ENCODE data around the gene SCFD2. TPM values are rescaled to one million over a fixed set of nuclear protein-coding genes. Genes with fewer than 3 reads are reported as not detected.

SCFD2 gene
- total and polyA plus RNA-seq, 2 experiments from 2014 or later, result 30.7 to 33.2 TPM

- DNase-seq, result no peak
- TF ChIP-seq EZH2 (IDR thresholded peaks at IDR 0.05; ENCODE audit: insufficient read depth, poor library complexity, severe bottlenecking), result no peak
- TF ChIP-seq EZH2phosphoT487 (IDR thresholded peaks at IDR 0.05; ENCODE audit: insufficient read depth, low read depth), result no peak
- no peak overlapping the region for H2AFZ ChIP-seq
- peaks cover 8% of the 10 kb centered on the region for H3F3A ChIP-seq (ENCODE audit: insufficient read depth)
- H4K20me1 ChIP-seq (ENCODE audit: insufficient read depth), result no peaks in the 10 kb centered on the region
- H3K9me3 ChIP-seq (ENCODE audit: low read depth), result no peaks in the 10 kb centered on the region
- H3K4me3 ChIP-seq, result no peak overlapping the region
- H3K27ac ChIP-seq, result no peak overlapping the region
- H3K36me3 ChIP-seq (ENCODE audit: low read depth), result no peaks in the 10 kb centered on the region
- no peak overlapping the region for H3K4me2 ChIP-seq (ENCODE audit: unreplicated experiment)
- peaks cover 14% of the 10 kb centered on the region for H3K4me1 ChIP-seq (ENCODE audit: insufficient read depth)
- H3K79me2 ChIP-seq (ENCODE audit: insufficient read depth), result 0 out of 2 replicates have a peak, but pooled peaks cover 4% of the 10 kb centered on the region
- H3K9me2 ChIP-seq (ENCODE audit: insufficient read depth), result no peaks in the 10 kb centered on the region
- in situ Hi-C loops (cut with MboI), result loop anchor here (10.0 to 25.0 kb wide), 2 partner anchors 754 to 887 kb away; no protein-coding TSS in a partner anchor
- H3K27me3 ChIP-seq (replicated peaks; ENCODE audit: insufficient read depth), result no peaks in the 10 kb centered on the region
- no peak overlapping the region for H3K9ac ChIP-seq
These were observed 374.4 kb downstream of the SCFD2 start for GRCh38 chr4:52991472-52991871.

GRCh38 chr4:52990706-52991105 lies 375.2 kb downstream of the SCFD2 start:
- H3K9me3 ChIP-seq (ENCODE audit: low read depth), result no peaks in the 10 kb centered on the region
- H3K4me1 ChIP-seq (ENCODE audit: insufficient read depth), result peaks cover 6% of the 10 kb centered on the region
- H4K20me1 ChIP-seq (ENCODE audit: insufficient read depth), result no peaks in the 10 kb centered on the region
- no peak overlapping the region for H3K27ac ChIP-seq
- H3K79me2 ChIP-seq (ENCODE audit: insufficient read depth), result 0 out of 2 replicates have a peak, but pooled peaks cover 4% of the 10 kb centered on the region
- no peak overlapping the region for H3K4me3 ChIP-seq
- DNase-seq, result no peak
- H3K9me2 ChIP-seq (ENCODE audit: insufficient read depth), result no peaks in the 10 kb centered on the region
- H2AFZ ChIP-seq, result no peak overlapping the region
- 100% methylated on average over 1 of the region's 1 CpG for WGBS, 2 experiments (ENCODE audit: low coverage in 1 of 2, low lambda C conversion rate in 2 of 2, missing lambda C conversion rate in 2 of 2)
- no peaks in the 10 kb centered on the region for H3K36me3 ChIP-seq (ENCODE audit: low read depth)
- no peak overlapping the region for H3K9ac ChIP-seq
- no peaks in the 10 kb centered on the region for H3K27me3 ChIP-seq (replicated peaks; ENCODE audit: insufficient read depth)
- H3K4me2 ChIP-seq (ENCODE audit: unreplicated experiment), result no peak overlapping the region
- TF ChIP-seq EZH2 (IDR thresholded peaks at IDR 0.05; ENCODE audit: insufficient read depth, poor library complexity, severe bottlenecking) (no peak), EZH2phosphoT487 (IDR thresholded peaks at IDR 0.05; ENCODE audit: insufficient read depth, low read depth) (no peak)
- H3F3A ChIP-seq (ENCODE audit: insufficient read depth), result peaks cover under 1% of the 10 kb centered on the region; the same call in 1 of the 2 replicates
- in situ Hi-C loops (cut with MboI), result loop anchor here (10.0 to 25.0 kb wide), 2 partner anchors 753 to 886 kb away; no protein-coding TSS in a partner anchor

- no peaks in the 10 kb centered on the region for H3K9me2 ChIP-seq (ENCODE audit: insufficient read depth)
- H3F3A ChIP-seq (ENCODE audit: insufficient read depth), result peaks cover 9% of the 10 kb centered on the region; the same call in 1 of the 2 replicates
- H3K4me2 ChIP-seq (ENCODE audit: unreplicated experiment), result no peak overlapping the region
- 0 out of 2 replicates have a peak, but pooled peaks cover under 1% of the 10 kb centered on the region for H3K4me1 ChIP-seq (ENCODE audit: insufficient read depth)
- H3K27ac ChIP-seq, result no peak overlapping the region
- H3K9ac ChIP-seq, result no peak overlapping the region
- 43 to 44% methylated on average over 3 of the region's 3 CpGs for WGBS, 2 experiments (ENCODE audit: low coverage in 1 of 2, low lambda C conversion rate in 2 of 2, missing lambda C conversion rate in 2 of 2)
- H2AFZ ChIP-seq, result no peak overlapping the region
- no peak overlapping the region for H3K4me3 ChIP-seq
- in situ Hi-C loops (cut with MboI), result loop anchor here (10.0 to 25.0 kb wide), 4 partner anchors 445 to 885 kb away; no protein-coding TSS in a partner anchor
- no peaks in the 10 kb centered on the region for H3K27me3 ChIP-seq (replicated peaks; ENCODE audit: insufficient read depth)
- H3K9me3 ChIP-seq (ENCODE audit: low read depth), result no peaks in the 10 kb centered on the region
- H3K79me2 ChIP-seq (ENCODE audit: insufficient read depth), result 0 out of 2 replicates have a peak, but pooled peaks cover 4% of the 10 kb centered on the region
- DNase-seq, result no peak
- no peak for TF ChIP-seq EZH2 (IDR thresholded peaks at IDR 0.05; ENCODE audit: insufficient read depth, poor library complexity, severe bottlenecking)
- no peak for TF ChIP-seq EZH2phosphoT487 (IDR thresholded peaks at IDR 0.05; ENCODE audit: insufficient read depth, low read depth)
- no peaks in the 10 kb centered on the region for H3K36me3 ChIP-seq (ENCODE audit: low read depth)
- H4K20me1 ChIP-seq (ENCODE audit: insufficient read depth), result no peaks in the 10 kb centered on the region
These were observed 376.0 kb downstream of the SCFD2 start for GRCh38 chr4:52989865-52990264.

GRCh38 chr4:52987392-52988056 lies 378.3 kb downstream of the SCFD2 start:
- no peaks in the 10 kb centered on the region for H3K36me3 ChIP-seq (ENCODE audit: low read depth)
- no peaks in the 10 kb centered on the region for H4K20me1 ChIP-seq (ENCODE audit: insufficient read depth)
- H3K27ac ChIP-seq, result no peak overlapping the region
- no peak overlapping the region for H3K9ac ChIP-seq
- no peak overlapping the region for H3K4me3 ChIP-seq
- in situ Hi-C loops (cut with MboI), result loop anchor here (10.0 to 25.0 kb wide), 3 partner anchors 443 to 750 kb away; no protein-coding TSS in a partner anchor
- H3K4me1 ChIP-seq (ENCODE audit: insufficient read depth), result peaks cover 16% of the 10 kb centered on the region
- no peak overlapping the region for H3K4me2 ChIP-seq (ENCODE audit: unreplicated experiment)
- no peak for TF ChIP-seq EZH2phosphoT487 (IDR thresholded peaks at IDR 0.05; ENCODE audit: insufficient read depth, low read depth)
- no peak for TF ChIP-seq EZH2 (IDR thresholded peaks at IDR 0.05; ENCODE audit: insufficient read depth, poor library complexity, severe bottlenecking)
- H2AFZ ChIP-seq, result no peak overlapping the region
- whole genome bisulfite sequencing, 2 experiments (ENCODE audit: low coverage in 1 of 2, low lambda C conversion rate in 2 of 2, missing lambda C conversion rate in 2 of 2), result 97% methylated on average over 5 of the region's 5 CpGs
- H3K9me2 ChIP-seq (ENCODE audit: insufficient read depth), result no peaks in the 10 kb centered on the region
- no peaks in the 10 kb centered on the region for H3K79me2 ChIP-seq (ENCODE audit: insufficient read depth)
- H3F3A ChIP-seq (ENCODE audit: insufficient read depth), result peaks cover 20% of the 10 kb centered on the region
- DNase-seq, result no peak
- H3K27me3 ChIP-seq (replicated peaks; ENCODE audit: insufficient read depth), result no peaks in the 10 kb centered on the region
- H3K9me3 ChIP-seq (ENCODE audit: low read depth), result no peaks in the 10 kb centered on the region
